Motor neuron (in vitro differentiated cells): Measurements from ENCODE around the gene RAB11A. TPM values are rescaled to one million over a fixed set of nuclear protein-coding genes. Genes with fewer than 3 reads are reported as not detected.

Experiments used
- ATAC-seq, 8 experiments: fragments of 200-7000 bp; cut with Tn5 transposase; replicated peaks in 6 of 8; 2 replicates each; pipeline ENCODE4 v1.8.0; 2021; ENCODE audit warnings: mild to moderate bottlenecking in 8 of 8, moderate library complexity in 8 of 8
- H3K27ac ChIP-seq, 2 donors: fragments of 250-450 bp; sonication (Bioruptor Pico); 2 replicates each; pipeline ENCODE4 v1.9.0; 2021; ENCODE audit warnings: antibody characterized with exemption in 2 of 2, mild to moderate bottlenecking in 2 of 2, moderate library complexity in 1 of 2
- H3K4me1 ChIP-seq, 2 donors: fragments of 250-450 bp; sonication (Bioruptor Pico); replicated peaks in 1 of 2; 2 replicates each; pipeline ENCODE4 v1.6.1; 2021; ENCODE audit warnings: antibody characterized with exemption in 2 of 2, mild to moderate bottlenecking in 2 of 2, moderate library complexity in 1 of 2
- H3K4me3 ChIP-seq, 5 donors: fragments of 250-450 bp; sonication (Bioruptor Pico); 2 replicates each; pipeline ENCODE4 v1.9.0; 2021; ENCODE audit warnings: antibody characterized with exemption in 5 of 5, mild to moderate bottlenecking in 5 of 5, moderate library complexity in 4 of 5
- WGBS, 10 experiments: fragments of 450-650 bp; shearing (Covaris generic); methylation state at CpG; one replicate each; pipeline ENCODE4 v1.0.0; 2022; 5-methylcytosine and 5-hydroxymethylcytosine counted together
- in situ Hi-C, 9 experiments: fragments of 400-800 bp; cut with MboI; loops; one replicate each; pipeline ENCODE4 v1.15.0; 2021; ENCODE audit warnings: low sequenced_read_pairs in 9 of 9, low pct_unique_long_range_greater_than_20kb in 2 of 9; ENCODE audit not compliant: unreplicated experiment in 9 of 9
- total RNA-seq, 8 experiments: library from RNA; unstranded; fragments of 300-600 nt; gene quantifications; 2 replicates each; pipeline versions ENCODE4 v1.2.3 to v1.2.4, GENCODE V29; 2022

Gene RAB11A
- total RNA-seq, 8 experiments from 2014 or later = 111 to 174 (median 164) TPM

DNA sequence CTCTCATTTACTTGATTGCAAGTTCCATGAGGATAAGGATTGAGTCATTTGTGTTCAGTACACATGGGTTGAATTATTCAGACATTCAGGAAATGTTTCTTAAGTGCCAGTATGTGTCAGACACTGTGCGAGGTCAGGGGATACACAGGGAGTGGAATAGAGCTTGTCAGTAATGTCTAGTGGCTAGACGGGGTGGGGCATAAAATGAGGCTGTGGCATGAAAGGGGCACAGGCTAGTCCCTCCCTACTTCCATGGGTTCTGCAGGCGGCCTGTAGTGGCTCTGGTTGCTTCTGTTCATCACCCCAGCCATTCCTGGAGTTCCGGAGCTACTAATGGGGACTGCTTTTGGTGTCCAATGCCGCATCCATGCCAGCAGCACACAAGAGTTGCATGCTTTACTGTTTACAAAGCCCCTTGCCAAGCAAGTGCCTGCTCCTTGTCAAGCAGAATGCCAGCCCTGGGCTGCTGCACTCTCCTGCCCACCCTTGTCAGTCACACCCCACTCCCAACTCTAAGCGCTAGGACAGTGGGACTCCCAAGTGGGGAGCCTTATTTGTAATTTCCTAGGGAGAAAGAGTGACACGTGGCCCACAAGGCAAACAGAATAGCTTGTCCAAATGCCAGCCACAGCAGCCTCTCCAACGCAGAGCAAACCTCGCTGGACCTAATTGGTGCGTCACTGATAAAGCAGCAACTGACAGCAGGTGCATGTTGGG, 70.8 kb downstream of the RAB11A start:
- ATAC-seq = peak in 6 of 8 experiments; percentile 42 to 98 (median 79)
- Histone ChIP-seq H3K4me3 (no peak overlapping the region), H3K4me1 (peaks cover 3 to 8% of the 10 kb centered on the region in 2 donors), H3K27ac (no peak overlapping the region)
- in situ Hi-C loops = no loop called here
- 0 to 100% (median 75%) methylated on average over 1 to 9 of the region's 10 CpGs; no CpG with 5 or more reads in 4 of the 10 experiments for WGBS, 10 experiments

DNA sequence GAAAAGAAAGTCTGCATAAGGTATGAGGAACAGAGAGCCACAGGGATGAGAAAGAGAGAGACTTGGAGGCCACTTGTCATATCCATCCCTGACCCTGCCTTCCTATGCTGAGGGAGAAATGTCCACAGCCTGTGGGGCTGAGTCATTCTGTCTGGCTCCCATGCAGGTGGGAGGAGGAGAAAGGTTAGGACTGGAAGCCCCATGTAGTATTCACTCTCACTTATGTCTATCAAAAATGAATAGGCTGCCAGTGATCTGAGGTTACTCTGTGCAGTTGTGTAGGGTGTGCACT, 71.3 kb downstream of the RAB11A start:
- Histone ChIP-seq H3K27ac (no peak overlapping the region), H3K4me3 (no peak overlapping the region), H3K4me1 (peaks cover 3 to 8% of the 10 kb centered on the region in 2 donors)
- peak in 5 of 8 experiments; percentile 1 to 48 (median 16) for ATAC-seq
- in situ Hi-C loops = no loop called here

Other genes starting within 250 kb of the RAB11A start
- 10 to 100 TPM in 3 of 8 experiments, 1 to 10 TPM in 5; 2.0 to 17.7 (median 5.4) TPM for gene SLC24A1, start 247.6 kb upstream of the RAB11A start, total RNA-seq
- 10 to 100 TPM; 13.7 to 34.8 (median 23.4) TPM for gene DENND4A, start 77.2 kb upstream of the RAB11A start, total RNA-seq